ENCODE data around the gene MCAM.

The MCAM gene

GRCh38 chr11:119300198-119300964 lies 16.5 kb downstream of the MCAM start:
- H3K4me1 ChIP-seq (ENCODE audit: control insufficient read depth, insufficient read depth, low read length, poor library complexity, severe bottlenecking) = peaks cover 6% of the 10 kb centered on the region
- no peak overlapping the region for H3K27ac ChIP-seq (ENCODE audit: low read depth, low read length, severe bottlenecking)
- 60% methylated on average over 1 of the region's 3 CpGs; no CpG with 5 or more reads in 1 of the 2 experiments for WGBS, 2 experiments (ENCODE audit: insufficient coverage in 2 of 2)
- no peak overlapping the region for H3K4me3 ChIP-seq (ENCODE audit: extremely low read depth, insufficient read depth, low read length, poor library complexity, severe bottlenecking)
- peaks cover 100% of the 10 kb centered on the region for H3K36me3 ChIP-seq (ENCODE audit: control insufficient read depth, insufficient read depth, low read length)
- no peaks in the 10 kb centered on the region for H3K9me3 ChIP-seq (ENCODE audit: control insufficient read depth, low read length)

- H3K36me3 ChIP-seq (ENCODE audit: control insufficient read depth, insufficient read depth, low read length) = peaks cover 99% of the 10 kb centered on the region
- no peaks in the 10 kb centered on the region for H3K4me1 ChIP-seq (ENCODE audit: control insufficient read depth, insufficient read depth, low read length, poor library complexity, severe bottlenecking)
- 95 to 97% methylated on average over 9 of the region's 9 CpGs for WGBS, 2 experiments (ENCODE audit: insufficient coverage in 2 of 2)
- H3K9me3 ChIP-seq (ENCODE audit: control insufficient read depth, low read length) = no peaks in the 10 kb centered on the region
- H3K4me3 ChIP-seq (ENCODE audit: extremely low read depth, insufficient read depth, low read length, poor library complexity, severe bottlenecking) = no peak overlapping the region
- H3K27ac ChIP-seq (ENCODE audit: low read depth, low read length, severe bottlenecking) = no peak overlapping the region
These were observed 17.5 kb downstream of the MCAM start for GRCh38 chr11:119299416-119299815.

DNA sequence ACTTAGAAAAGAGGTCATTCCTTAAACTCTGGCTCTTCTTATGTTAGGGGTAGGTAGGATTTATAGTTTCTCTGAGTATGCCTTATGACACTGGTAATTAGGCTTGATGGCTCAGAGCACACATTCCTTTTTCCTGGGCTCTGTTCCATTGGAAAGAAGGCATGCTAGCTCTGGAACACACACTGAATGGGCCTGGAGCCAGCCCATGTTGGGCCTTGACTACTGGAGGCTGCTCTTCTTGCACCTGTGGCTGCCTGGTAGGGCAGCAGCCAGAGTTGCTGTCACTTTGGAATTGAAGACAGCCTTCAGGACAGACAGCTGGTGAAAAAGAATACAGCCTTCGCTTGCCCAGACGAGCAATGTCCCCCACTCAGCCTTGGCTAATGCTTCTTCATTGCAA lies 18.2 kb downstream of the MCAM start:
- no peak overlapping the region for H3K27ac ChIP-seq (ENCODE audit: low read depth, low read length, severe bottlenecking)
- no peaks in the 10 kb centered on the region for H3K9me3 ChIP-seq (ENCODE audit: control insufficient read depth, low read length)
- 100% methylated on average over 1 of the region's 2 CpGs; no CpG with 5 or more reads in 1 of the 2 experiments for WGBS, 2 experiments (ENCODE audit: insufficient coverage in 2 of 2)
- H3K36me3 ChIP-seq (ENCODE audit: control insufficient read depth, insufficient read depth, low read length) = peaks cover 97% of the 10 kb centered on the region
- no peak overlapping the region for H3K4me3 ChIP-seq (ENCODE audit: extremely low read depth, insufficient read depth, low read length, poor library complexity, severe bottlenecking)
- no peaks in the 10 kb centered on the region for H3K4me1 ChIP-seq (ENCODE audit: control insufficient read depth, insufficient read depth, low read length, poor library complexity, severe bottlenecking)

- H3K27ac ChIP-seq (ENCODE audit: low read depth, low read length, severe bottlenecking) = no peak overlapping the region
- 93 to 100% methylated on average over 1 to 3 of the region's 3 CpGs for WGBS, 2 experiments (ENCODE audit: insufficient coverage in 2 of 2)
These were observed 19.0 kb downstream of the MCAM start for GRCh38 chr11:119297938-119298337.

GRCh38 chr11:119295178-119295577 lies 21.8 kb downstream of the MCAM start:
- Histone ChIP-seq H3K4me1 (ENCODE audit: control insufficient read depth, insufficient read depth, low read length, poor library complexity, severe bottlenecking) (no peaks in the 10 kb centered on the region), H3K9me3 (ENCODE audit: control insufficient read depth, low read length) (no peaks in the 10 kb centered on the region), H3K36me3 (ENCODE audit: control insufficient read depth, insufficient read depth, low read length) (peaks cover 92% of the 10 kb centered on the region), H3K4me3 (ENCODE audit: extremely low read depth, insufficient read depth, low read length, poor library complexity, severe bottlenecking) (no peak overlapping the region), H3K27ac (ENCODE audit: low read depth, low read length, severe bottlenecking) (no peak overlapping the region)
- no CpG with 5 or more reads among the region's 3 CpGs for WGBS, 2 experiments (ENCODE audit: insufficient coverage in 2 of 2)

More at GRCh38 chr11:119297938-119298337, 19.0 kb downstream of the MCAM start:
- Histone ChIP-seq H3K4me3 (ENCODE audit: extremely low read depth, insufficient read depth, low read length, poor library complexity, severe bottlenecking) (no peak overlapping the region), H3K9me3 (ENCODE audit: control insufficient read depth, low read length) (no peaks in the 10 kb centered on the region), H3K4me1 (ENCODE audit: control insufficient read depth, insufficient read depth, low read length, poor library complexity, severe bottlenecking) (no peaks in the 10 kb centered on the region), H3K36me3 (ENCODE audit: control insufficient read depth, insufficient read depth, low read length) (peaks cover 95% of the 10 kb centered on the region)

DNA sequence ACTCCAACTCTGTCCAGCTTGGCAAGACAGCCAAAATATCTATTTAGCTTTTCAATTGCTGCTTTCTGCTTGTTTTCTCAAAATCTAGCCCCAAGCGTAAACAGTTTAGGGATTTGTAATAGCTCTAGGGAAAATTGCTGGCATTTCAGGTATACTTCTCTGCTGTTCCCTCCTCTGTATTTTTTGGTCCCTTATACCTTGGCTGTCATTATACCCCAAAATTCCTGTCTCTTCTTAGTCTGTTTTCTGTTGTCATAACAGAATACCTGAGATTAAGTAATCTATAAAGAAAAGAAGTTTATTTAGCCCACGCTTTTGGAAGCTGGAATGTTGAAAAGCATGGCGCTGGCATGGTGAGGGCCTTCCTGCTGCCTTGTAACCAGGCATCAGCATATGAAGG lies 23.5 kb downstream of the MCAM start:
- Histone ChIP-seq H3K27ac (ENCODE audit: low read depth, low read length, severe bottlenecking) (no peak overlapping the region), H3K4me3 (ENCODE audit: extremely low read depth, insufficient read depth, low read length, poor library complexity, severe bottlenecking) (no peak overlapping the region), H3K4me1 (ENCODE audit: control insufficient read depth, insufficient read depth, low read length, poor library complexity, severe bottlenecking) (no peaks in the 10 kb centered on the region), H3K36me3 (ENCODE audit: control insufficient read depth, insufficient read depth, low read length) (peaks cover 88% of the 10 kb centered on the region), H3K9me3 (ENCODE audit: control insufficient read depth, low read length) (no peaks in the 10 kb centered on the region)
- WGBS, 2 experiments (ENCODE audit: insufficient coverage in 2 of 2) = 86 to 100% methylated on average over 2 to 3 of the region's 3 CpGs

DNA sequence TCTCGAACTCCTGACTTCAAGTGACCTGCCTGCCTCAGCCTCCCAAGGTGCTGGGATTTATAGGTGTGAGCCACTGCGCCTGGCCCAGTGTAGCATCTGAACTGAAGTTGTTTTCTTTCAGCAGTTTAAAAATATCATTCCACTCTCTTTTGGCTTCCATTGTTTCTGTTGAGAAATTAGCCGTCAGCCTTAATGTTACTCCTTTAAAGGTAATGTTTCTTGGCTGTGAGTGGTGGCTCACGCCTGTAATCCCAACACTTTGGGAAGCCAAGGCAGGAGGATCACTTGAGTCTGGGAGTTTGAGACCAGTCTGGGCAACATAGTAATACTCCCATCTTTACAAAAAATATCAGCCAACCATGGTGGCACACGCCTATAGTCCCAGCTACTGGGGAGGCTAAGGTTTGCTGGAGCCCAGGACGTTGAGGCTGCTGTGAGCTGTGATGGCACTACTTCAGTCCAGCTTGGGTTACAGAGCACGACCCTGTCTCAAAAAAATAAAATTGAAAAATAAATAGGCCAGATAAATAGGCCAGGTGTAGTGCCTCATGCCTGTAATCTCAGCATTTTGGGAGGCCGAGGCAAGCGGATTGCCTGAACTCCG lies 25.9 kb downstream of the MCAM start:
- Histone ChIP-seq H3K9me3 (ENCODE audit: control insufficient read depth, low read length) (no peaks in the 10 kb centered on the region), H3K4me1 (ENCODE audit: control insufficient read depth, insufficient read depth, low read length, poor library complexity, severe bottlenecking) (no peaks in the 10 kb centered on the region), H3K4me3 (ENCODE audit: extremely low read depth, insufficient read depth, low read length, poor library complexity, severe bottlenecking) (no peak overlapping the region), H3K36me3 (ENCODE audit: control insufficient read depth, insufficient read depth, low read length) (peaks cover 87% of the 10 kb centered on the region), H3K27ac (ENCODE audit: low read depth, low read length, severe bottlenecking) (no peak overlapping the region)
- WGBS, 2 experiments (ENCODE audit: insufficient coverage in 2 of 2) = 93 to 95% methylated on average over 6 to 9 of the region's 10 CpGs

GRCh38 chr11:119288219-119288618 lies 28.7 kb downstream of the MCAM start:
- Histone ChIP-seq H3K4me1 (ENCODE audit: control insufficient read depth, insufficient read depth, low read length, poor library complexity, severe bottlenecking) (no peaks in the 10 kb centered on the region), H3K36me3 (ENCODE audit: control insufficient read depth, insufficient read depth, low read length) (peaks cover 80% of the 10 kb centered on the region), H3K9me3 (ENCODE audit: control insufficient read depth, low read length) (no peaks in the 10 kb centered on the region), H3K4me3 (ENCODE audit: extremely low read depth, insufficient read depth, low read length, poor library complexity, severe bottlenecking) (no peak overlapping the region), H3K27ac (ENCODE audit: low read depth, low read length, severe bottlenecking) (no peak overlapping the region)
- 83 to 100% methylated on average over 1 of the region's 3 CpGs for WGBS, 2 experiments (ENCODE audit: insufficient coverage in 2 of 2)

GRCh38 chr11:119285431-119285830 lies 31.5 kb downstream of the MCAM start:
- Histone ChIP-seq H3K4me1 (ENCODE audit: control insufficient read depth, insufficient read depth, low read length, poor library complexity, severe bottlenecking) (no peaks in the 10 kb centered on the region), H3K36me3 (ENCODE audit: control insufficient read depth, insufficient read depth, low read length) (peaks cover 64% of the 10 kb centered on the region), H3K9me3 (ENCODE audit: control insufficient read depth, low read length) (no peaks in the 10 kb centered on the region), H3K27ac (ENCODE audit: low read depth, low read length, severe bottlenecking) (no peak overlapping the region), H3K4me3 (ENCODE audit: extremely low read depth, insufficient read depth, low read length, poor library complexity, severe bottlenecking) (no peak overlapping the region)
- 94 to 100% methylated on average over 6 to 9 of the region's 9 CpGs for WGBS, 2 experiments (ENCODE audit: insufficient coverage in 2 of 2)

GRCh38 chr11:119284344-119285157 lies 32.4 kb downstream of the MCAM start:
- Histone ChIP-seq H3K36me3 (ENCODE audit: control insufficient read depth, insufficient read depth, low read length) (peaks cover 61% of the 10 kb centered on the region), H3K9me3 (ENCODE audit: control insufficient read depth, low read length) (no peaks in the 10 kb centered on the region), H3K4me1 (ENCODE audit: control insufficient read depth, insufficient read depth, low read length, poor library complexity, severe bottlenecking) (no peaks in the 10 kb centered on the region), H3K4me3 (ENCODE audit: extremely low read depth, insufficient read depth, low read length, poor library complexity, severe bottlenecking) (no peak overlapping the region), H3K27ac (ENCODE audit: low read depth, low read length, severe bottlenecking) (no peak overlapping the region)
- 84 to 89% methylated on average over 4 to 5 of the region's 9 CpGs for WGBS, 2 experiments (ENCODE audit: insufficient coverage in 2 of 2)
